ENCODE measurements around the gene TTC9. TPM values are rescaled to one million over a fixed set of nuclear protein-coding genes. Genes with fewer than 3 reads are reported as not detected.

TTC9 gene
- total RNA-seq, 1 experiment from 2014 or later = 0.49 TPM

DNA sequence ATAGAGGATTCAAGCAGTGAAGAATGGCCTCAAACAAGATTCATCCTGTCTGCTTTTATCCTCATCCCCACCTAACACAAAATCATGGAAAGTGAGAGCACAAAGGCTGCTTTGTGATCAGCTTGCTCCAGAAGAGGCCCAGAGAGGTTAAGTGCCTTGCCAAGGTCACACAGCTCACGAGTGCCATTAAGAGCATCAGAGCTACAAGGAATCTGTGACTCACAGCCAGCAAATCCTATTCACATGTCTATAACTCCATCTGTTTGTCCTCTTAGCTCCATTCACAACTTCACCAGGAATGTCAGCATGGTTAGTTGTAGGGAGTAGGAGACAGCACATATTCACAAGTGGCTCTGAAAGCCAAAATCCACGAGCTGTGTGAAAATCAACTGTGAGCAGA, 79.8 kb downstream of the TTC9 start:
- BruUV-seq (replicated peaks) = no TSS peak
- ATAC-seq = no peak

GRCh38 chr14:70722418-70722817, 80.7 kb downstream of the TTC9 start:
- TF ChIP-seq SIN3A (IDR thresholded peaks at IDR 0.05; ENCODE audit: borderline replicate concordance, insufficient read depth, low read depth, low read length) (no peak), REST (IDR thresholded peaks at IDR 0.05; ENCODE audit: insufficient read depth in 1 of 2, low read depth in 2 of 2, low read length in 1 of 2) (no peak), POLR2AphosphoS5 (IDR thresholded peaks at IDR 0.05; ENCODE audit: low read depth, low read length) (no peak), TCF7L2 (IDR thresholded peaks at IDR 0.05; ENCODE audit: low read depth, low read length) (no peak)
- TF ChIP-seq, protein P1, sequence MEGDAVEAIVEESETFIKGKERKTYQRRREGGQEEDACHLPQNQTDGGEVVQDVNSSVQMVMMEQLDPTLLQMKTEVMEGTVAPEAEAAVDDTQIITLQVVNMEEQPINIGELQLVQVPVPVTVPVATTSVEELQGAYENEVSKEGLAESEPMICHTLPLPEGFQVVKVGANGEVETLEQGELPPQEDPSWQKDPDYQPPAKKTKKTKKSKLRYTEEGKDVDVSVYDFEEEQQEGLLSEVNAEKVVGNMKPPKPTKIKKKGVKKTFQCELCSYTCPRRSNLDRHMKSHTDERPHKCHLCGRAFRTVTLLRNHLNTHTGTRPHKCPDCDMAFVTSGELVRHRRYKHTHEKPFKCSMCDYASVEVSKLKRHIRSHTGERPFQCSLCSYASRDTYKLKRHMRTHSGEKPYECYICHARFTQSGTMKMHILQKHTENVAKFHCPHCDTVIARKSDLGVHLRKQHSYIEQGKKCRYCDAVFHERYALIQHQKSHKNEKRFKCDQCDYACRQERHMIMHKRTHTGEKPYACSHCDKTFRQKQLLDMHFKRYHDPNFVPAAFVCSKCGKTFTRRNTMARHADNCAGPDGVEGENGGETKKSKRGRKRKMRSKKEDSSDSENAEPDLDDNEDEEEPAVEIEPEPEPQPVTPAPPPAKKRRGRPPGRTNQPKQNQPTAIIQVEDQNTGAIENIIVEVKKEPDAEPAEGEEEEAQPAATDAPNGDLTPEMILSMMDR (IDR thresholded peaks at IDR 0.05) = no peak
- POLR2A ChIA-PET = no interaction called here
- no TSS peak for BruUV-seq (replicated peaks)
- no peak for DNase-seq (ENCODE audit: low read depth, low spot score)
- intact Hi-C loops (cut with micrococcal nuclease; ENCODE audit: unreplicated experiment) (no loop called here), in situ Hi-C loops (cut with HindIII; ENCODE audit: low pct_unique_long_range_greater_than_20kb, low sequenced_read_pairs) (no loop called here)
- H3K4me3 ChIP-seq (ENCODE audit: low read depth in 2 of 2, low read length in 2 of 2) = no peak overlapping the region
- no peaks in the 10 kb centered on the region for H3K27me3 ChIP-seq (ENCODE audit: control insufficient read depth, insufficient read depth, low read length)
- H3K36me3 ChIP-seq (ENCODE audit: control insufficient read depth, insufficient read depth, low read length) = no peaks in the 10 kb centered on the region
- no peaks in the 10 kb centered on the region for H3K9me3 ChIP-seq (ENCODE audit: control insufficient read depth, insufficient read depth, low read depth, low read length)
- no peak for ATAC-seq
- CTCF ChIA-PET = interaction anchor here (0.7 kb wide), 1 partner anchor 461 kb away, joined by 4 read pairs; no protein-coding TSS in a partner anchor
- no peaks in the 10 kb centered on the region for H3K4me1 ChIP-seq (ENCODE audit: control insufficient read depth, insufficient read depth, low read length)
- H3K27ac ChIP-seq (ENCODE audit: low read length) = no peak overlapping the region

More for the DNA sequence above, 79.8 kb downstream of the TTC9 start:
- in situ Hi-C loops (cut with HindIII; ENCODE audit: low pct_unique_long_range_greater_than_20kb, low sequenced_read_pairs) (no loop called here), intact Hi-C loops (cut with micrococcal nuclease; ENCODE audit: unreplicated experiment) (no loop called here)
- Histone ChIP-seq H3K9me3 (ENCODE audit: control insufficient read depth, insufficient read depth, low read depth, low read length) (no peaks in the 10 kb centered on the region), H3K27ac (ENCODE audit: low read length) (no peak overlapping the region), H3K27me3 (ENCODE audit: control insufficient read depth, insufficient read depth, low read length) (no peaks in the 10 kb centered on the region), H3K36me3 (ENCODE audit: control insufficient read depth, insufficient read depth, low read length) (no peaks in the 10 kb centered on the region), H3K4me1 (ENCODE audit: control insufficient read depth, insufficient read depth, low read length) (no peaks in the 10 kb centered on the region), H3K4me3 (ENCODE audit: low read depth in 2 of 2, low read length in 2 of 2) (no peak overlapping the region)
- TF ChIP-seq SIN3A (IDR thresholded peaks at IDR 0.05; ENCODE audit: borderline replicate concordance, insufficient read depth, low read depth, low read length) = no peak
- TF ChIP-seq REST (IDR thresholded peaks at IDR 0.05; ENCODE audit: insufficient read depth in 1 of 2, low read depth in 2 of 2, low read length in 1 of 2) = no peak
- ChIA-PET POLR2A (no interaction called here), CTCF (no interaction called here)
- DNase-seq (ENCODE audit: low read depth, low spot score) = no peak

All from Panc1 (cell line).